ENCODE results near the gene SGCD. TPM values are rescaled to one million over a fixed set of nuclear protein-coding genes. Genes with fewer than 3 reads are reported as not detected.

The SGCD gene
- total RNA-seq, 2 experiments from 2014 or later, result not detected

DNA sequence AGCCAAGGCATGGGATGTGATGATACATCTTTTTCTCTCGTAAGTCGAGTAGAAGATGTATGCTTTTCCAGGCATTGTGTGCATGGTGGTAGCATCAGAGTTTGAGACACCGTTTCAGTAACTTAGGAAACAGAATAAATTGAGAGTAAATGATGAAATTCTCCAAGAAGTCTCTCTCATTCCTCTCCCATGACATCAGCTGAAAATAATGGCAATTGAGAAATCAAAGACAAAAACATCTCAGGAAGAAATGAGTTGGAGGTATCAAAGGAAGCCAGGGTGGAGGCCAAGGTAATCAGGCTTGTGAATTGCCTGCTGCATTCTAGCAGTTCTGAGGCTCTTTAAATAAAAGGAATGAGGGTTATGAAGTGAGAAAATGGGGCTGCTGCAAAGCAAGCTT, 53.9 kb downstream of the SGCD start:
- ATAC-seq (no peak), DNase-seq (no peak)
- intact Hi-C loops (cut with micrococcal nuclease), result no loop called here
- Mint-ChIP-seq H3K4me3 (no peak overlapping the region), H3K27ac (no peak overlapping the region), H3K27me3 (peaks cover 4% of the 10 kb centered on the region), H3K9me3 (no peaks in the 10 kb centered on the region), H3K36me3 (ENCODE audit: low read depth) (no peaks in the 10 kb centered on the region), H3K4me1 (ENCODE audit: low read depth) (no peaks in the 10 kb centered on the region)
- no peak for TF ChIP-seq CTCF (IDR thresholded peaks at IDR 0.05)
- ChIA-PET POLR2A (no interaction called here), CTCF (no interaction called here)

DNA sequence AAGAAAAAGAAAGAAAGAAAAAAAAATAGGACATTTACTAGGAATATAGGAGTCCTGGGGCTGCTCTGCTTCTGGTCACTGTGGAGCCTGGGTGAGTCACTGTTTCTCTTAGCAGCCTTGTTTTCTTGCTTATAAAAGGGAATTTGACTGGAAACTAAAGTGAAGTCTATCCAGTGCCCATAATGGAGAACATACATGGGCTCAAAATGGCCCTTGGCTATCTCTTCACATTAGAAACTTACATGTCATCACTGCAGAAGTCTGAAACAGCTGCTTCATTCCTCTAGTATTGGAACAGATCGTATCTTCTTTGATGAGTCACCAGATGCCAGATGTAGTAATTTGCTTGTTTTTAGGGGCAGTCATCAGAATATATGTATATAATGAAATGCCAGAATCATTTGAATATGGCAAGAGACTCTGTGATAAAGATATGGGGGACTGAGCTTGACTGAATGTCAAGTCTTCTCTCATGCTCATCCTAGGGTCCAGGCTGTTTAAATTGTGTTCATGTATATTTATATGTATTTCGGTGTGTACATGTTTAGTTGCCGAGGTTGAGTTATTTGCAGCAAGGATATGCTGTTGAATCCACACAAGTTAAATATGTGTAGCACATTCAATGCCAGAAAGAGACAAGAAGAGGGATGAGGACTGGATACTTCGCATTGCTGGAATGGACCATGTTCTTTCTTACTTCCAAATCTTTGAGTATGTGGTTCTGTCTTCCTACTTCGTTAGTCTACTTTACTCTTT, 56.7 kb downstream of the SGCD start:
- DNase-seq (no peak), ATAC-seq (no peak)
- H3K36me3 Mint-ChIP-seq (ENCODE audit: low read depth), result no peaks in the 10 kb centered on the region
- no peaks in the 10 kb centered on the region for H3K4me1 Mint-ChIP-seq (ENCODE audit: low read depth)
- intact Hi-C loops (cut with micrococcal nuclease), result no loop called here
- TF ChIP-seq CTCF (IDR thresholded peaks at IDR 0.05), result no peak
- POLR2A ChIA-PET, result no interaction called here
- CTCF ChIA-PET, result interaction anchor here (1.1 kb wide), 1 partner anchor 12 kb away, joined by 3 read pairs; no protein-coding TSS in a partner anchor
- no peaks in the 10 kb centered on the region for H3K9me3 Mint-ChIP-seq
- H3K27me3 Mint-ChIP-seq, result peaks cover 4% of the 10 kb centered on the region
- H3K4me3 Mint-ChIP-seq, result no peak overlapping the region
- no peak overlapping the region for H3K27ac Mint-ChIP-seq

- ChIA-PET CTCF (no interaction called here), POLR2A (no interaction called here)
Observed at GRCh38 chr5:156385416-156385815, 58.5 kb downstream of the SGCD start.

DNA sequence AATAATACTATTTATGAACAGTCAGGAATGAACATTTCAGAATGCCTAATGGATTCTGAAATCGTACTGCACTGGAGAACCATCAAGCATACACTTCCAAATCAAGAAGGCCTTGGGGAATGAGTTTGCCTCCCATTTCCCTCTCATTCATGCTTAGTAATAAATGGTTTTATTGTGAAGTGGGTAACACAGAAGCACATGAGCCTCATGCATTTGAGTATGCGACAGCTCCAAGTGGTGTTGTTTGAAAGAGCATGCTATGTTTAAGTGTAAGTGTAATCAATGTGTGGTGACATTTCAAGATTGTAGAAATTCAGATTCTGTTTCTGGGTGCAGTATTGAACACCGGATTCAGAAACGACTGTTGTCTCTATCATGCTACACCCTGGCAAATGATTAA, 60.0 kb downstream of the SGCD start:
- no peak overlapping the region for H3K4me3 Mint-ChIP-seq
- ATAC-seq, result no peak
- peaks cover 4% of the 10 kb centered on the region for H3K27me3 Mint-ChIP-seq
- ChIA-PET CTCF (no interaction called here), POLR2A (no interaction called here)
- intact Hi-C loops (cut with micrococcal nuclease), result no loop called here
- H3K9me3 Mint-ChIP-seq, result no peaks in the 10 kb centered on the region
- TF ChIP-seq CTCF (IDR thresholded peaks at IDR 0.05), result no peak
- no peak overlapping the region for H3K27ac Mint-ChIP-seq
- no peaks in the 10 kb centered on the region for H3K4me1 Mint-ChIP-seq (ENCODE audit: low read depth)
- H3K36me3 Mint-ChIP-seq (ENCODE audit: low read depth), result no peaks in the 10 kb centered on the region
- no peak for DNase-seq

More at GRCh38 chr5:156385416-156385815, 58.5 kb downstream of the SGCD start:
- Mint-ChIP-seq H3K4me1 (ENCODE audit: low read depth) (no peaks in the 10 kb centered on the region), H3K27me3 (peaks cover 6% of the 10 kb centered on the region), H3K4me3 (no peak overlapping the region), H3K27ac (no peak overlapping the region), H3K36me3 (ENCODE audit: low read depth) (no peaks in the 10 kb centered on the region), H3K9me3 (no peaks in the 10 kb centered on the region)
- no peak for TF ChIP-seq CTCF (IDR thresholded peaks at IDR 0.05)
- ATAC-seq (no peak), DNase-seq (no peak)
- intact Hi-C loops (cut with micrococcal nuclease), result no loop called here

- no peak for ATAC-seq
- no peaks in the 10 kb centered on the region for H3K36me3 Mint-ChIP-seq (ENCODE audit: low read depth)
- no peak for TF ChIP-seq CTCF (IDR thresholded peaks at IDR 0.05)
- no peak for DNase-seq
- ChIA-PET CTCF (interaction anchor here (0.9 kb wide), 1 partner anchor 12 kb away, joined by 4 read pairs; no protein-coding TSS in a partner anchor), POLR2A (no interaction called here)
- no peak overlapping the region for H3K27ac Mint-ChIP-seq
- intact Hi-C loops (cut with micrococcal nuclease), result no loop called here
- no peaks in the 10 kb centered on the region for H3K9me3 Mint-ChIP-seq
- H3K27me3 Mint-ChIP-seq, result peaks cover 5% of the 10 kb centered on the region
- no peaks in the 10 kb centered on the region for H3K4me1 Mint-ChIP-seq (ENCODE audit: low read depth)
- no peak overlapping the region for H3K4me3 Mint-ChIP-seq
Observed at GRCh38 chr5:156387391-156387790, 60.4 kb downstream of the SGCD start.

Data from activated CD8-positive, alpha-beta T cell treated with anti-CD3 and anti-CD28 coated beads for 36 hours (primary cell).